Transverse colon (tissue), 4 donors: ENCODE measurements around the gene AGO3. TPM values are rescaled to one million over a fixed set of nuclear protein-coding genes. Genes with fewer than 3 reads are reported as not detected.

Source experiments
- DNase-seq: peaks from one replicate; pipeline ENCODE4 v3.0.0-alpha.2; 2019
- H3K27ac ChIP-seq, 4 donors: fragments of 200-600 bp; sonication (generic); 2 replicates each; pipeline ENCODE4 v1.5.1; 2016 to 2018; ENCODE audit warnings: inconsistent platforms in 4 of 4
- H3K27me3 ChIP-seq: fragments of 200-600 bp; sonication (generic); 2 replicates; pipeline ENCODE4 v1.5.1; 2017; ENCODE audit warnings: inconsistent platforms
- H3K36me3 ChIP-seq, 4 donors: fragments of 200-600 bp; sonication (generic); 2 replicates each; pipeline ENCODE4 v1.5.1; 2017 to 2019; ENCODE audit warnings: inconsistent platforms in 4 of 4
- H3K4me1 ChIP-seq, 4 donors: fragments of 200-600 bp; sonication (generic); 2 replicates each; pipeline ENCODE4 v1.5.1; 2017 to 2020; ENCODE audit warnings: inconsistent platforms in 4 of 4
- H3K4me3 ChIP-seq, 4 donors: fragments of 200-600 bp; sonication (generic); 1 replicate in 1 of 4; 2 replicates in 3 of 4; pipeline versions ENCODE4 v1.5.1 to v1.6.1; 2017 to 2019; ENCODE audit warnings: inconsistent platforms in 4 of 4
- H3K9me3 ChIP-seq, 2 donors: fragments of 200-600 bp; sonication (generic); 2 replicates each; pipeline ENCODE4 v1.5.1; 2017 to 2019; ENCODE audit warnings: inconsistent platforms in 2 of 2
- CTCF ChIP-seq, 5 experiments: fragments of 200-600 bp in 3 of 5; fragments of 450-650 bp in 2 of 5; sonication (generic) in 3 of 5; IDR thresholded peaks; 1 replicate in 2 of 5; 2 replicates in 3 of 5; pipeline ENCODE4 v1.5.1; 2016 to 2017; ENCODE audit warnings: antibody characterized with exemption in 5 of 5, inconsistent platforms in 3 of 5, mild to moderate bottlenecking in 2 of 5, moderate library complexity in 1 of 5
- EP300 ChIP-seq: sonication (generic); formaldehyde crosslinking; IDR thresholded peaks from one replicate; pipeline ENCODE4 v1.6.1; 2017; ENCODE audit warnings: antibody characterized with exemption, low read depth
- POLR2A ChIP-seq: fragments of 450-650 bp; IDR thresholded peaks from one replicate; pipeline ENCODE4 v1.6.1; 2016; ENCODE audit warnings: antibody characterized with exemption, mild to moderate bottlenecking, moderate library complexity
- POLR2AphosphoS5 ChIP-seq, 3 donors: sonication (generic); formaldehyde crosslinking; IDR thresholded peaks; one replicate each; pipeline ENCODE4 v1.6.1; 2016; ENCODE audit warnings: antibody characterized with exemption in 3 of 3
- WGBS, 2 donors: methylation state at CpG; one replicate each; pipeline ENCODE4 v1.1.5; 2018; ENCODE audit warnings: low coverage in 1 of 2; 5-methylcytosine and 5-hydroxymethylcytosine counted together
- in situ Hi-C, 4 donors: fragments of 200-750 bp; cut with MboI; loops; one replicate each; pipeline versions ENCODE4 v1.15.0 to v1.15.1; 2017; ENCODE audit warnings: low sequenced_read_pairs in 3 of 4, low pct_ligation_motif_present in 1 of 4, low pct_unique_long_range_greater_than_20kb in 1 of 4
- intact Hi-C: fragments of 100-400 bp; cut with DNase I; formaldehyde crosslinking; loops from one replicate; pipeline ENCODE4 v1.15.1; 2023; ENCODE audit warnings: low total_unique reads
- total RNA-seq, 4 donors: library from RNA; depleted of rRNA; stranded (reverse); fragments of >200 nt; gene quantifications; one replicate each; pipeline ENCODE4 v1.1.0, GENCODE V29; 2016

Gene AGO3
- total RNA-seq, 4 donors from 2014 or later = 11.3 to 357 (median 14.1) TPM

DNA sequence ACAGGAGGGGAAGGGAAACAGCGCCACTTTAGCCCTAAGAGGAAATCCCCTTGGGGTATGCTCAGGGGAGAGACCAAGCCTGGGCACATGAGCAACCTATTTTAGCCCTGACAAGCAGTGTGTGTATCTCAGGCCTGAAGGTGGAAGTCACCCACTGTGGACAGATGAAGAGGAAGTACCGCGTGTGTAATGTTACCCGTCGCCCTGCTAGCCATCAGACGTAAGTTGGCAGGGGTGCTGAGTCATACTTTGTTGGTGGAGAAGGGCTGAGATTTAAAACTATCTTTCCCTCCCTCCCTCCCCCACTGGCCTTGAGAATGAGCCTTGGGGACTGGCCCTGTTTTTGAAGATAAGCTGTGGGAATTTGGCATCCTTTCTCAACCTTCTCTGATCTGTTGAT lies 36.7 kb upstream of the AGO3 start:
- H3K4me3 ChIP-seq = no peak overlapping the region
- H3K36me3 ChIP-seq = peaks cover 0 to 55% (median 16%) of the 10 kb centered on the region in 4 donors
- no peaks in the 10 kb centered on the region for H3K4me1 ChIP-seq
- intact Hi-C loops = no loop called here
- H3K27me3 ChIP-seq = no peaks in the 10 kb centered on the region
- no peak for DNase-seq
- TF ChIP-seq POLR2AphosphoS5 (IDR thresholded peaks at IDR 0.05) = no peak
- TF ChIP-seq POLR2A = no peak
- no peak for TF ChIP-seq EP300
- no peak for TF ChIP-seq CTCF (IDR thresholded peaks at IDR 0.05)
- in situ Hi-C loops = no loop called here
- no peaks in the 10 kb centered on the region for H3K9me3 ChIP-seq
- no peak overlapping the region for H3K27ac ChIP-seq
- 67% methylated on average over 5 to 6 of the region's 6 CpGs for WGBS, 2 donors

GRCh38 chr1:35894656-35895055 lies 36.2 kb upstream of the AGO3 start:
- no peak overlapping the region for H3K27ac ChIP-seq
- H3K27me3 ChIP-seq = no peaks in the 10 kb centered on the region
- TF ChIP-seq EP300 (no peak), POLR2AphosphoS5 (IDR thresholded peaks at IDR 0.05) (no peak)
- H3K36me3 ChIP-seq = peaks cover 0 to 51% (median 16%) of the 10 kb centered on the region in 4 donors
- intact Hi-C loops (no loop called here), in situ Hi-C loops (no loop called here)
- H3K9me3 ChIP-seq = no peaks in the 10 kb centered on the region
- WGBS, 2 donors = 95 to 100% methylated on average over 1 of the region's 1 CpG
- no peak overlapping the region for H3K4me3 ChIP-seq
- H3K4me1 ChIP-seq = no peaks in the 10 kb centered on the region
- DNase-seq = no peak

DNA sequence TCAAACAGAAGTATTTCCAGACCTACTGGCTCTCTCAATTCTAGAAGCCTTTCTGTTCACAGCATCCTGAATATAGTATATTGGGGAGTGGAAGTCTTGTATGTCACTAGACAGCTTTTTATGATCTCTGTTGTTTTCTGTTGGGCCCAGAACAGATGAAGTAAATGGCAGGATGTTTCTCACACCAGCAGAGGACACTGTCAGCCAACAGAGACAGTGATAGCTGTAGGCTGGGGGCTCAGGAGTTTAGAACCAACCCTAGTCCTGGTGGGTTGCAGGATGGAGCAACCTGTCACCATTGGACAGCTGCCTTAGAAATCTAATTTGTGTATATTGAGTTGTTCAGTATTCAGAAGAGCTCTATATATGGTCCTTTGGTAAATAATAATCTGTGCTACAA lies 31.0 kb upstream of the AGO3 start:
- intact Hi-C loops = no loop called here
- in situ Hi-C loops = no loop called here
- DNase-seq = no peak

GRCh38 chr1:35901235-35901634 lies 29.7 kb upstream of the AGO3 start:
- no peaks in the 10 kb centered on the region for H3K4me1 ChIP-seq
- H3K27ac ChIP-seq = no peak overlapping the region
- H3K4me3 ChIP-seq = no peak overlapping the region
- H3K27me3 ChIP-seq = no peaks in the 10 kb centered on the region
- intact Hi-C loops (no loop called here), in situ Hi-C loops (no loop called here)
- H3K36me3 ChIP-seq = peaks cover 0 to 46% (median 19%) of the 10 kb centered on the region in 4 donors
- no peak for DNase-seq
- no peak for TF ChIP-seq EP300
- no peaks in the 10 kb centered on the region for H3K9me3 ChIP-seq
- 91 to 92% methylated on average over 4 to 9 of the region's 9 CpGs for WGBS, 2 donors

More for the DNA sequence above, 31.0 kb upstream of the AGO3 start:
- Histone ChIP-seq H3K36me3 (peaks cover 0 to 42% (median 16%) of the 10 kb centered on the region in 4 donors), H3K27ac (no peak overlapping the region), H3K9me3 (no peaks in the 10 kb centered on the region), H3K4me1 (no peaks in the 10 kb centered on the region), H3K4me3 (no peak overlapping the region), H3K27me3 (no peaks in the 10 kb centered on the region)
- TF ChIP-seq EP300 (no peak), CTCF (IDR thresholded peaks at IDR 0.05) (no peak), POLR2AphosphoS5 (IDR thresholded peaks at IDR 0.05) (no peak), POLR2A (no peak)

- Histone ChIP-seq H3K4me1 (no peaks in the 10 kb centered on the region), H3K36me3 (peaks cover 0 to 46% (median 22%) of the 10 kb centered on the region in 4 donors), H3K9me3 (no peaks in the 10 kb centered on the region), H3K27me3 (no peaks in the 10 kb centered on the region), H3K27ac (no peak overlapping the region), H3K4me3 (no peak overlapping the region)
- in situ Hi-C loops (no loop called here), intact Hi-C loops (no loop called here)
- WGBS, 2 donors = 75 to 90% methylated on average over 1 to 2 of the region's 2 CpGs
- no peak for TF ChIP-seq EP300
- no peak for TF ChIP-seq POLR2AphosphoS5 (IDR thresholded peaks at IDR 0.05)
- no peak for TF ChIP-seq POLR2A
- no peak for TF ChIP-seq CTCF (IDR thresholded peaks at IDR 0.05)
- DNase-seq = no peak
Measured at GRCh38 chr1:35902671-35903070, 28.2 kb upstream of the AGO3 start.
